ENCODE results near the gene TOX2.

DNA sequence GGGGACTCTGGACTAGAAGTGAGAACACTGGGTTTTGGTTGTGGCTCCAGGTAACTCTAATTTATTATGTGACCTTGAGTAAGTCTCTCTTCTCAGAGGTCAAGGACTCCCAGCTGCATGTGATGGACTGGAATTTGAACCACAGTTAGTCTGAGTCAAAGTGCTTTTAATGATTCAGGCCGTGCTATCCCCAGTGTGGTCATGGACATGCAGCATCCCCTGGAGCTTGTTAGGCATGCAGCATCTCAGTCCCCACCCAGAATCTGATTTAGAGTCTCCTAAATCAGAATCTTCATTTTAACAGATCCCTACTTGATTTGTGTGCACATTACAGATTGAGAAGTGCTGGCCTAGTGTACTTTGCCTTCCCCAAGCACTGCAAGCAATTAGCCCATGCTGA is 74.2 kb downstream of the TOX2 start:
- TF ChIP-seq CREB1 (IDR thresholded peaks at IDR 0.05) = no peak
- no peak for TF ChIP-seq CHD2 (IDR thresholded peaks at IDR 0.05; ENCODE audit: low read length)
- TF ChIP-seq EZH2 (IDR thresholded peaks at IDR 0.05; ENCODE audit: low read depth, low read length, severe bottlenecking) = no peak
- no peak for TF ChIP-seq ZNF274 (IDR thresholded peaks at IDR 0.05; ENCODE audit: borderline replicate concordance, extremely low read depth, low read length)
- TF ChIP-seq TAF7 (optimal IDR thresholded peaks at IDR 0.05; ENCODE audit: borderline replicate concordance, low read depth, low read length) = no peak
- TF ChIP-seq, protein P1, sequence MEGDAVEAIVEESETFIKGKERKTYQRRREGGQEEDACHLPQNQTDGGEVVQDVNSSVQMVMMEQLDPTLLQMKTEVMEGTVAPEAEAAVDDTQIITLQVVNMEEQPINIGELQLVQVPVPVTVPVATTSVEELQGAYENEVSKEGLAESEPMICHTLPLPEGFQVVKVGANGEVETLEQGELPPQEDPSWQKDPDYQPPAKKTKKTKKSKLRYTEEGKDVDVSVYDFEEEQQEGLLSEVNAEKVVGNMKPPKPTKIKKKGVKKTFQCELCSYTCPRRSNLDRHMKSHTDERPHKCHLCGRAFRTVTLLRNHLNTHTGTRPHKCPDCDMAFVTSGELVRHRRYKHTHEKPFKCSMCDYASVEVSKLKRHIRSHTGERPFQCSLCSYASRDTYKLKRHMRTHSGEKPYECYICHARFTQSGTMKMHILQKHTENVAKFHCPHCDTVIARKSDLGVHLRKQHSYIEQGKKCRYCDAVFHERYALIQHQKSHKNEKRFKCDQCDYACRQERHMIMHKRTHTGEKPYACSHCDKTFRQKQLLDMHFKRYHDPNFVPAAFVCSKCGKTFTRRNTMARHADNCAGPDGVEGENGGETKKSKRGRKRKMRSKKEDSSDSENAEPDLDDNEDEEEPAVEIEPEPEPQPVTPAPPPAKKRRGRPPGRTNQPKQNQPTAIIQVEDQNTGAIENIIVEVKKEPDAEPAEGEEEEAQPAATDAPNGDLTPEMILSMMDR (IDR thresholded peaks at IDR 0.05; ENCODE audit: control extremely low read depth in 1 of 3, insufficient read depth in 1 of 3, low read depth in 1 of 3, low read length in 3 of 3) = no peak
- TF ChIP-seq BRCA1 (IDR thresholded peaks at IDR 0.05; ENCODE audit: low read depth, low read length) = no peak
- TF ChIP-seq HDAC2 (IDR thresholded peaks at IDR 0.05; ENCODE audit: borderline replicate concordance in 1 of 2, low read depth in 2 of 2, low read length in 2 of 2) = no peak
- TF ChIP-seq POLR2A (IDR thresholded peaks at IDR 0.05; ENCODE audit: control extremely low read depth in 1 of 2, low read depth in 2 of 2, low read length in 2 of 2) = no peak
- no peak for TF ChIP-seq SP2 (IDR thresholded peaks at IDR 0.05; ENCODE audit: low read length)
- TF ChIP-seq EP300 (IDR thresholded peaks at IDR 0.05; ENCODE audit: borderline replicate concordance in 1 of 2, low read depth in 2 of 2, low read length in 2 of 2) = no peak
- TF ChIP-seq POLR2AphosphoS5 (IDR thresholded peaks at IDR 0.05; ENCODE audit: low read depth, low read length) = no peak

All from H1 (cell line).